Measurements from ENCODE around the gene TMEM120B. TPM values are rescaled to one million over a fixed set of nuclear protein-coding genes. Genes with fewer than 3 reads are reported as not detected.
A peak's percentile ranks its signal among the peaks of the same experiment; 100 is the strongest.

Gene TMEM120B
- total RNA-seq, 4 donors from 2014 or later: 1.9 to 19.9 (median 4.5) TPM

DNA sequence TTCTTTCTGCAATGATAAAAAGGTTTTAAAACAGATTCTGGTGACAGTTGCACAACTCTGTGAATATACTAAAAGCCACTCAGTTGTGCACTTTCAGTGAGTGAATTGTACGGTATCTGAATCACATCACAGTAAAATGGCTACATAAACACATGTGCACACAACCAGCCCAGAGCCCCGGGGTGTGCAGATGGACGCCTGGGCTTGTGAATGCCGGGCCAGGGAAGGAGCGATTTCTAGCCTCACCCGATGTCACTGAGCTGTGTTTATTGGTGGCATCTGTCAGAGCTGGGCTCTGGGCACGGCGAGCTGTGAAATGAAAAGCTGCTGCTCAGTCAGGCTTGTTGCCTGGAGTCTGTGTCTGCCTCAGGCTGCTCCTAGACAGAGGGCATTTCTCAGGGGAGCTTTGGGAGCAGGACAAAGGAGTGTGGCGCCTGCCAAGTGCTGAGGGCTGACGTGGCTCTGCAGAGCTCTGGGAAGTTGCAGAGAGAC lies 55.0 kb downstream of the TMEM120B start:
- 40 to 65% methylated on average over 1 to 10 of the region's 10 CpGs for WGBS, 2 donors (ENCODE audit: low coverage in 1 of 2)
- Histone ChIP-seq H3K4me1 (peaks cover 0 to 15% (median 4%) of the 10 kb centered on the region in 4 donors), H3K27me3 (no peaks in the 10 kb centered on the region), H3K4me3 (no peak overlapping the region), H3K27ac (peak overlapping the region in 3 of 4 donors; percentile 34 to 68 (median 60)), H3K9me3 (no peaks in the 10 kb centered on the region), H3K36me3 (no peaks in the 10 kb centered on the region)
- TF ChIP-seq EP300 (IDR thresholded peaks at IDR 0.05; ENCODE audit: low read depth) (no peak), POLR2AphosphoS5 (IDR thresholded peaks at IDR 0.05) (no peak)
- intact Hi-C loops (cut with DNase I; ENCODE audit: low total_unique reads) (no loop called here), in situ Hi-C loops (cut with MboI; ENCODE audit: low pct_ligation_motif_present in 1 of 4, low pct_unique_long_range_greater_than_20kb in 1 of 4, low sequenced_read_pairs in 3 of 4) (loop anchor here in 1 of 4 donors (10.0 kb wide), 1 partner anchor 63 kb away; no protein-coding TSS in a partner anchor)
- DNase-seq: no peak

DNA sequence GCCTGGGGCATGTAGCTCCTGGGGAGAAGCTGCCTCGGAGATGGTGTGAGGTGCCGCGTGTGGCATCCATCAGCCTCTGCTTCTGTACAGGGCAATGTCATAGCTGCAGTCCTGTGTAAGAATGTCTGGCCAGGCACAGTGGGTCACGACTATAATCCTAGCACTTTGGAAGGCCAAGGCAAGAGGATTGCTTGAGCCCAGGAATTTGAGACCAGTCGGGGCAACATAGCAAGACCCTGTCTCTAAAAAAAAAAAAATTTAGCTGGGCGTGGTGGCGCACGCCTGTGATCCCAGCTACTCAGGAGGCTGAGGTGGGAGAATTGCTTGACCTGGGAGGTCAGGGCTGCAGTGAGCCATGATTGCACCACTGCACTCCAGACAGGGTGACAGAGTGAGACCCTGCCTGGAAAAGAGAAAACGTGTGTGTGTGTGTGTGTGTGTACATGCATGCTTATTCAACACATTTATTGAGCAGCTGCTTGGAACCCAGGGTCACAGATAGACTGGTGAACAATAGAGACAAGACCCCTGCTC lies 56.8 kb downstream of the TMEM120B start:
- intact Hi-C loops (cut with DNase I; ENCODE audit: low total_unique reads): no loop called here
- no peaks in the 10 kb centered on the region for H3K36me3 ChIP-seq
- no peaks in the 10 kb centered on the region for H3K27me3 ChIP-seq
- no peak overlapping the region for H3K27ac ChIP-seq
- in situ Hi-C loops (cut with MboI; ENCODE audit: low pct_ligation_motif_present in 1 of 4, low pct_unique_long_range_greater_than_20kb in 1 of 4, low sequenced_read_pairs in 3 of 4): loop anchor here in 1 of 4 donors (10.0 kb wide), 1 partner anchor 65 kb away; no protein-coding TSS in a partner anchor
- DNase-seq: no peak
- H3K9me3 ChIP-seq: no peaks in the 10 kb centered on the region
- 33 to 83% methylated on average over 2 to 9 of the region's 9 CpGs for WGBS, 2 donors (ENCODE audit: low coverage in 1 of 2)
- H3K4me1 ChIP-seq: peaks cover 0 to 21% (median 10%) of the 10 kb centered on the region in 4 donors
- TF ChIP-seq EP300 (IDR thresholded peaks at IDR 0.05; ENCODE audit: low read depth) (no peak), POLR2A (IDR thresholded peaks at IDR 0.05) (no peak), POLR2AphosphoS5 (IDR thresholded peaks at IDR 0.05) (no peak)
- TF ChIP-seq, protein P1, sequence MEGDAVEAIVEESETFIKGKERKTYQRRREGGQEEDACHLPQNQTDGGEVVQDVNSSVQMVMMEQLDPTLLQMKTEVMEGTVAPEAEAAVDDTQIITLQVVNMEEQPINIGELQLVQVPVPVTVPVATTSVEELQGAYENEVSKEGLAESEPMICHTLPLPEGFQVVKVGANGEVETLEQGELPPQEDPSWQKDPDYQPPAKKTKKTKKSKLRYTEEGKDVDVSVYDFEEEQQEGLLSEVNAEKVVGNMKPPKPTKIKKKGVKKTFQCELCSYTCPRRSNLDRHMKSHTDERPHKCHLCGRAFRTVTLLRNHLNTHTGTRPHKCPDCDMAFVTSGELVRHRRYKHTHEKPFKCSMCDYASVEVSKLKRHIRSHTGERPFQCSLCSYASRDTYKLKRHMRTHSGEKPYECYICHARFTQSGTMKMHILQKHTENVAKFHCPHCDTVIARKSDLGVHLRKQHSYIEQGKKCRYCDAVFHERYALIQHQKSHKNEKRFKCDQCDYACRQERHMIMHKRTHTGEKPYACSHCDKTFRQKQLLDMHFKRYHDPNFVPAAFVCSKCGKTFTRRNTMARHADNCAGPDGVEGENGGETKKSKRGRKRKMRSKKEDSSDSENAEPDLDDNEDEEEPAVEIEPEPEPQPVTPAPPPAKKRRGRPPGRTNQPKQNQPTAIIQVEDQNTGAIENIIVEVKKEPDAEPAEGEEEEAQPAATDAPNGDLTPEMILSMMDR (IDR thresholded peaks at IDR 0.05): no peak
- H3K4me3 ChIP-seq: no peak overlapping the region

DNA sequence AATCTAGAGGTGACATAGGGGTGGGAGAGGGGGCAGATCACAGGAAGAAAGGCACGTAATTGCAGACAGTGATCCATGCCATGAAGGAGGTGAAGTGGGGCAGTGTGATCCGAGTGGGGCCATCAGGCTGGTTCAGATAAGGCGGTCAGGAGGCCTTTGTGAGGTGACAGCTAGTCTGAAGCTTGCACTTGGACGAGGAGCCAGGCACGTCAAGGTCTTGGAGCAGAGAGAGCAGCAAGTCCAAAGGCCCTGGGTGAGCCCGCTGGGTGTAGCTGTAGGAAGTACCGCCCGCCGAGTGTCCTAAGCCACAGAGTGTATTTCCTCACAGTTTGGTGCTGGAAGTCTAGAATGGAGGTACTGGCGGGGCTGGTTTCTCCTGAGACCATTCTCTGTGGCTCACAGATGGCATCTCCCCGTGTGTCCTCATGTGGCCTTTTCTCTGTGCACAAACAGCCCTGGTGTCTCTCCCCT lies 57.3 kb downstream of the TMEM120B start:
- no peak for TF ChIP-seq EP300 (IDR thresholded peaks at IDR 0.05; ENCODE audit: low read depth)
- TF ChIP-seq, protein P1 (IDR thresholded peaks at IDR 0.05): no peak
- no peak for TF ChIP-seq POLR2AphosphoS5 (IDR thresholded peaks at IDR 0.05)
- TF ChIP-seq POLR2A (IDR thresholded peaks at IDR 0.05): no peak
- peak; percentile 44 for DNase-seq
- Histone ChIP-seq H3K4me3 (no peak overlapping the region), H3K9me3 (no peaks in the 10 kb centered on the region), H3K27me3 (no peaks in the 10 kb centered on the region), H3K27ac (no peak overlapping the region), H3K4me1 (peaks cover 0 to 21% (median 10%) of the 10 kb centered on the region in 4 donors), H3K36me3 (no peaks in the 10 kb centered on the region)
- 76% methylated on average over 11 of the region's 11 CpGs; no CpG with 5 or more reads in 1 of the 2 donors for WGBS, 2 donors (ENCODE audit: low coverage in 1 of 2)
- intact Hi-C loops (cut with DNase I; ENCODE audit: low total_unique reads) (no loop called here), in situ Hi-C loops (cut with MboI; ENCODE audit: low pct_ligation_motif_present in 1 of 4, low pct_unique_long_range_greater_than_20kb in 1 of 4, low sequenced_read_pairs in 3 of 4) (loop anchor here in 3 of 4 donors (5.0 to 10.0 kb wide), 2 partner anchors 65 to 73 kb away; no protein-coding TSS in a partner anchor)

DNA sequence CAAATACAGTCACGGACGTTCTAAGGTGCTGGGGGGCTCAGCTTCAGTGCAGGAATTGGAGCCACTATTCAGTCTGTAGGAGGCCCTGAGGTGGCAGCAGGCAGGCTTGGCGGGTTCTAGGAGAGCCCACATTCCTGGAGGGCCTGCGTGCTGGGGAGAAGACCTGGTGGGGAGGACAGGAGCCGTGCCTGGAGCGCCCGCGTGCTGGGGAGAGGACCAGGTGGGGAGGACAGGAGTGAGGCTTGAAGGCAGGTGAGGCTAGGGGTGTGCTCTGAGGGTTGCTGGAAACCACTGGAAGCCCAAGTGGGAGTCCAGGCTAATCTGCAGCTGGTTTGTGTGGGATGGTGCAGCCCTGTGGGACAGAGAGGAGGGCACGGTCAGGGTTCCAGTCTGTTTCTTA lies 57.8 kb downstream of the TMEM120B start:
- WGBS, 2 donors (ENCODE audit: low coverage in 1 of 2): 71 to 90% methylated on average over 4 to 9 of the region's 9 CpGs
- TF ChIP-seq EP300 (IDR thresholded peaks at IDR 0.05; ENCODE audit: low read depth) (no peak), POLR2AphosphoS5 (IDR thresholded peaks at IDR 0.05) (no peak), POLR2A (IDR thresholded peaks at IDR 0.05) (no peak)
- TF ChIP-seq, protein P1 (IDR thresholded peaks at IDR 0.05): no peak
- Histone ChIP-seq H3K36me3 (no peaks in the 10 kb centered on the region), H3K4me1 (peaks cover 0 to 21% (median 10%) of the 10 kb centered on the region in 4 donors), H3K27ac (no peak overlapping the region), H3K4me3 (no peak overlapping the region), H3K9me3 (no peaks in the 10 kb centered on the region), H3K27me3 (no peaks in the 10 kb centered on the region)
- DNase-seq: no peak
- intact Hi-C loops (cut with DNase I; ENCODE audit: low total_unique reads): no loop called here
- in situ Hi-C loops (cut with MboI; ENCODE audit: low pct_ligation_motif_present in 1 of 4, low pct_unique_long_range_greater_than_20kb in 1 of 4, low sequenced_read_pairs in 3 of 4): loop anchor here in 2 of 4 donors (5.0 to 10.0 kb wide), 2 partner anchors 66 to 73 kb away; no protein-coding TSS in a partner anchor

All from transverse colon (tissue), 4 donors.